ENCODE data around the gene STRBP. TPM values are rescaled to one million over a fixed set of nuclear protein-coding genes. Genes with fewer than 3 reads are reported as not detected.

Gene STRBP
- total RNA-seq, 1 donor from 2014 or later = 56.7 TPM

DNA sequence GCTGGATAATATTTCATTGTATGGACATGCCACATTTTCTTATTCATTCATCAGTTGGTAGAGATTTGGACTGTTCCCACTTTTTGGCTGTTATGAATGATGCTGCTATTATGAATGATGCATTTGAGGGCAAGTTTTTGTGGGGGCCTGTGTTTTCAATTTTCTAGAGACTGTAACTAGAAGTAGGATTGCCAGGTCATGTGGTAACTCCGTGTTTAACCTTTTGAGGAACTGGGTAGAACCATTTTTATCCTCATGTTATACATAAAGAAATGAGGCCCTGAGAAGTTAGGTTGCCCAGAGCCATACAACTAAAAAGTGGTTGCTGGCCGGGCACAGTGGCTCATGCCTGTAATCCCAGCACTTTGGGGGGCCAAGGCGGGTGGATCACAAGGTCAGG, 22.4 kb upstream of the STRBP start:
- no peaks in the 10 kb centered on the region for H3K9me3 Mint-ChIP-seq
- TF ChIP-seq, protein P1, sequence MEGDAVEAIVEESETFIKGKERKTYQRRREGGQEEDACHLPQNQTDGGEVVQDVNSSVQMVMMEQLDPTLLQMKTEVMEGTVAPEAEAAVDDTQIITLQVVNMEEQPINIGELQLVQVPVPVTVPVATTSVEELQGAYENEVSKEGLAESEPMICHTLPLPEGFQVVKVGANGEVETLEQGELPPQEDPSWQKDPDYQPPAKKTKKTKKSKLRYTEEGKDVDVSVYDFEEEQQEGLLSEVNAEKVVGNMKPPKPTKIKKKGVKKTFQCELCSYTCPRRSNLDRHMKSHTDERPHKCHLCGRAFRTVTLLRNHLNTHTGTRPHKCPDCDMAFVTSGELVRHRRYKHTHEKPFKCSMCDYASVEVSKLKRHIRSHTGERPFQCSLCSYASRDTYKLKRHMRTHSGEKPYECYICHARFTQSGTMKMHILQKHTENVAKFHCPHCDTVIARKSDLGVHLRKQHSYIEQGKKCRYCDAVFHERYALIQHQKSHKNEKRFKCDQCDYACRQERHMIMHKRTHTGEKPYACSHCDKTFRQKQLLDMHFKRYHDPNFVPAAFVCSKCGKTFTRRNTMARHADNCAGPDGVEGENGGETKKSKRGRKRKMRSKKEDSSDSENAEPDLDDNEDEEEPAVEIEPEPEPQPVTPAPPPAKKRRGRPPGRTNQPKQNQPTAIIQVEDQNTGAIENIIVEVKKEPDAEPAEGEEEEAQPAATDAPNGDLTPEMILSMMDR (conservative IDR thresholded peaks at IDR 0.05) = no peak
- peaks cover 9% of the 10 kb centered on the region for H3K4me1 Mint-ChIP-seq (ENCODE audit: unreplicated experiment)
- DNase-seq (ENCODE audit: extremely low spot score, unreplicated experiment) = no peak
- no peak overlapping the region for H3K4me3 Mint-ChIP-seq
- H3K36me3 Mint-ChIP-seq = no peaks in the 10 kb centered on the region
- peaks cover 5% of the 10 kb centered on the region for H3K27me3 Mint-ChIP-seq
- no peak overlapping the region for H3K27ac Mint-ChIP-seq

DNA sequence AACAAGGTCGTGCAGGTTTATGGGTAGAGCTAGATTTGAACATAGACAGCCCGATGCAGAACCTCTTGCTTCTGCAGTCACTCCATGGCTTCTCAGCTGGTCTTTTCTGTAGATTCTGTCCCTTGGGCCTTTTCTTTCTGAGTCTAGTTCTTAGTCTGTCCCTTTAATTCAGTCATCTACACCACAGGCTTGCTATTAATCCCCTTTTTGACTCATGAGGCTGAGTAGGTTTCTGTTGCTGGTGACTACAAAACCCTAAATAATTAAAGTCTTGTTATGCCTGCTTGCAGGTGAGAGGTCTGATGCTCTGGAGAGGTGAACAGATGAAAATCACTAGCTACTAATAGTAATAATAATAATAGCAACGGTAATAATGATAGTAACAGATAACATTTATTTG, 19.3 kb upstream of the STRBP start:
- H3K9me3 Mint-ChIP-seq = no peaks in the 10 kb centered on the region
- H3K27ac Mint-ChIP-seq = no peak overlapping the region
- peaks cover 5% of the 10 kb centered on the region for H3K27me3 Mint-ChIP-seq
- TF ChIP-seq, protein P1 (conservative IDR thresholded peaks at IDR 0.05) = no peak
- no peak for DNase-seq (ENCODE audit: extremely low spot score, unreplicated experiment)
- H3K4me1 Mint-ChIP-seq (ENCODE audit: unreplicated experiment) = peaks cover 9% of the 10 kb centered on the region
- no peaks in the 10 kb centered on the region for H3K36me3 Mint-ChIP-seq
- no peak overlapping the region for H3K4me3 Mint-ChIP-seq

DNA sequence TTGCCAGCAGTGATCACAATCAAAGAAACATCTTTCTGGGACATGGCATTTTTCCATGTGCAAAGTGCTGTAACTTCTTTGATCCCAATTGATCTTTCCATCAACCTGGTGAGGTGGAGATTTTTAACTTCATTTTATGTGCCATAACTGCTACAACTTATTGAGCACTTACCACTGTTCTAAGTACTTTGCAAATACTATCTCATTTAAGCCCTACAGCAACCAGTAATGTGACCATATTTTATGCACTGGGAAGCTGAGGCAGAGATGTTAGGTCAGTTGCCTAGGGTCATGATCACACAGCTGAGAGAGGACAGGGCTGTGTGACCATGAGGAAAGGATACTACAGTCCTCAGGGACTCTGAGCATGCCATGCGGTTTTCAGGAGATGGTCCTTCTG, 17.9 kb upstream of the STRBP start:
- no peak overlapping the region for H3K27ac Mint-ChIP-seq
- H3K9me3 Mint-ChIP-seq = no peaks in the 10 kb centered on the region
- no peaks in the 10 kb centered on the region for H3K4me1 Mint-ChIP-seq (ENCODE audit: unreplicated experiment)
- no peak for DNase-seq (ENCODE audit: extremely low spot score, unreplicated experiment)
- H3K27me3 Mint-ChIP-seq = no peaks in the 10 kb centered on the region
- no peaks in the 10 kb centered on the region for H3K36me3 Mint-ChIP-seq
- no peak overlapping the region for H3K4me3 Mint-ChIP-seq
- TF ChIP-seq, protein P1 (conservative IDR thresholded peaks at IDR 0.05) = no peak

- TF ChIP-seq, protein P1 (conservative IDR thresholded peaks at IDR 0.05) = no peak
- H3K27ac Mint-ChIP-seq = no peak overlapping the region
- H3K4me1 Mint-ChIP-seq (ENCODE audit: unreplicated experiment) = no peaks in the 10 kb centered on the region
- DNase-seq (ENCODE audit: extremely low spot score, unreplicated experiment) = no peak
- H3K36me3 Mint-ChIP-seq = no peaks in the 10 kb centered on the region
- no peaks in the 10 kb centered on the region for H3K9me3 Mint-ChIP-seq
- no peaks in the 10 kb centered on the region for H3K27me3 Mint-ChIP-seq
- H3K4me3 Mint-ChIP-seq = no peak overlapping the region
These were observed 16.3 kb upstream of the STRBP start for GRCh38 chr9:123284656-123285055.

GRCh38 chr9:123283455-123283854, 15.1 kb upstream of the STRBP start:
- H3K27ac Mint-ChIP-seq = no peak overlapping the region
- no peak overlapping the region for H3K4me3 Mint-ChIP-seq
- H3K27me3 Mint-ChIP-seq = no peaks in the 10 kb centered on the region
- no peaks in the 10 kb centered on the region for H3K9me3 Mint-ChIP-seq
- TF ChIP-seq, protein P1 (conservative IDR thresholded peaks at IDR 0.05) = no peak
- H3K36me3 Mint-ChIP-seq = no peaks in the 10 kb centered on the region
- no peak for DNase-seq (ENCODE audit: extremely low spot score, unreplicated experiment)
- H3K4me1 Mint-ChIP-seq (ENCODE audit: unreplicated experiment) = no peaks in the 10 kb centered on the region

DNA sequence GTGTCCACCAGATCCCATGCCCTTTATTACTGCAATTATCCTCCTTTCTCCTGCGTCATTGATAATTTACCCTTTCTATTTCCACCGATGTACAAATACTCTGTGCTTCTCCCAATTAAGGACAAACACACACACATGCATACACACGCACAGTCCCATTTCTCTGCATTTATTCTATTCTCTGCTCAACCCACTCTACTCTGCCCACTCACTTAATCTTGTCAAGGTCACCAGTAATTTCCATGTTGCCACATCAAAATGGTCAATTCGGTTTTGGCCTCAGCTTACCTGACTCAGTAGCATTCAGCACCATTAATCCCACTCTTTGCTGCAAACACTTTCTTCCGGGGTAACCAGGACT, 14.6 kb upstream of the STRBP start:
- Mint-ChIP-seq H3K4me1 (ENCODE audit: unreplicated experiment) (no peaks in the 10 kb centered on the region), H3K36me3 (no peaks in the 10 kb centered on the region), H3K27ac (no peak overlapping the region), H3K27me3 (no peaks in the 10 kb centered on the region), H3K4me3 (no peak overlapping the region), H3K9me3 (no peaks in the 10 kb centered on the region)
- DNase-seq (ENCODE audit: extremely low spot score, unreplicated experiment) = no peak
- TF ChIP-seq, protein P1 (conservative IDR thresholded peaks at IDR 0.05) = no peak

All from type B pancreatic cell (in vitro differentiated cells).